ENCODE data around the gene MYMX.

MYMX gene

DNA sequence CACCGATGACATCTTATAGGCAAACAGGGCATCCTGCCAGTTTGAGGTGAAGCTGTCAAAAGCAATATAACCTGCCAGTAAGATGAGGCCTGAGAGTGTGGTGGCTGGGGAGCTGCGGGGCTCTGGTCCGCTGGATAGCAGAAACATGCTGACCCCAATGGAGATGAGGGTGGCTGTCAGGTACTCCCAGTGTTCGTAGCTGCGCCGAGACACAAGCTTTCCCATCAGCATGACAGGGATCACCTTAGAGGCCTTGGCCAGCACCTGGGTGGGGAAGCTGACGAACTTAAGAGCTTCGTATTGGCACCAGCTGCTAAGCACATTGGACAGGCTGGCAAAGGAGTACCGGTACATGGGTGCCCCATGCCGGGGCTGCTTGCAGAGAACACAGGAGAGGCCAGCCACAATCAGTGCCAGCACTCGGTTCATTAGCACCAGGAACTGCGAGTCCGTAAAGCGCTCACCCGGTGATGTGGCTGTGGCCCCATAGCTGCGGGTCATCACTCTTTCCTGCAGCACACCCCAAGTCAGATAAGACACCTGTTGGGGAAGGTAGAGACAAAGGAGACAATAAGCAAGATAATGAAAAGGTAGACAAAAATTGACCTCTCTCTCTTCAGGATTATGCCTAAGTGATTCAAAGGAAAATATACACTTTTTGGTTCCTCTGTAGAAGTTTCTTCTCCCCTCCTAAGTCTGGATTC is 38.5 kb downstream of the MYMX start:
- no peak for FAIRE-seq

DNA sequence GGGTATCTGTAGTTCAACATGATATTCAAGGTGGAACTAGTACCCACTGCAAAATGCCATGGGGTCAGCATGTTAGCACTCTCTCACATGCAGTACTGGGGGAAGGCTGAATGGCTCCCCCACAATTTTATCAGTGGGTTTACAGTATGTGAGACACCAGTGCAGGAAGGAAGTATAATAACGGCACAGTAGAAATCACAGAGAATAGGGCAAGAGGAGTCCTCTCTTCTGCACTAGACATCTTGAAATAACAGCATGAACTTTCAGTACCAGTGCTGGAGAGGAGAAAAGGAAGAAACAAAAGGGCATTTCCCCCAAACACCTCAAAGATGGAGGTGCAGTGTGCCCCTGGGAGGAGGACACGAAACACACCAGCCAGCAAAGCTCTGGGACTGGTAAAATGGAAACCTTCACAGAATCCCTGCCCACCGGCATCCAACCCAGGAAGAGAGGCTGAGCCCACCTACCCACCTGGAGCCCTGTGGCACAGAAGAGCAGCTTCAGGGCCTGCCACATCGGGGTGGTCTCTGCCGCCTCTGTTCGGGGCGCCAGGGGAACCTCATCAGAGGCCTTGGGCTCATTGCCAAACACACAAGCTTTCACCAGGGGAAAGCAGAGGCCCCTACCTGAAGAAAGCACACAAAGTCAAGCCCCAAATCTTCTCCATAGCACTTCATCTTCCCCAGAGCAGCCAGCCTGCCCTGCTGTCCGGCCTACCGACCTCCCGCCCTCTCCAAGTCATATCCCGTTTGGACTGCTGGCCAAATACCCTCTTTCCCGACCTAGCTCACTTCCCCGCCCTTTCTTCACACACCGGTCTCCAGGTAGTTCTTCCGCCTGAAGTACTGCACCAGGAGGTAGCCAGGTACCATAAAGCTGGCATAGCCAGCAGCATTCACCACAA is 39.4 kb downstream of the MYMX start:
- TF ChIP-seq, protein P1, sequence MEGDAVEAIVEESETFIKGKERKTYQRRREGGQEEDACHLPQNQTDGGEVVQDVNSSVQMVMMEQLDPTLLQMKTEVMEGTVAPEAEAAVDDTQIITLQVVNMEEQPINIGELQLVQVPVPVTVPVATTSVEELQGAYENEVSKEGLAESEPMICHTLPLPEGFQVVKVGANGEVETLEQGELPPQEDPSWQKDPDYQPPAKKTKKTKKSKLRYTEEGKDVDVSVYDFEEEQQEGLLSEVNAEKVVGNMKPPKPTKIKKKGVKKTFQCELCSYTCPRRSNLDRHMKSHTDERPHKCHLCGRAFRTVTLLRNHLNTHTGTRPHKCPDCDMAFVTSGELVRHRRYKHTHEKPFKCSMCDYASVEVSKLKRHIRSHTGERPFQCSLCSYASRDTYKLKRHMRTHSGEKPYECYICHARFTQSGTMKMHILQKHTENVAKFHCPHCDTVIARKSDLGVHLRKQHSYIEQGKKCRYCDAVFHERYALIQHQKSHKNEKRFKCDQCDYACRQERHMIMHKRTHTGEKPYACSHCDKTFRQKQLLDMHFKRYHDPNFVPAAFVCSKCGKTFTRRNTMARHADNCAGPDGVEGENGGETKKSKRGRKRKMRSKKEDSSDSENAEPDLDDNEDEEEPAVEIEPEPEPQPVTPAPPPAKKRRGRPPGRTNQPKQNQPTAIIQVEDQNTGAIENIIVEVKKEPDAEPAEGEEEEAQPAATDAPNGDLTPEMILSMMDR (IDR thresholded peaks at IDR 0.05; ENCODE audit: insufficient read depth, missing control alignments): no peak
- FAIRE-seq (no peak), DNase-seq (ENCODE audit: insufficient read length, low spot score) (no peak)

More for the DNA sequence above, 38.5 kb downstream of the MYMX start:
- no peak for DNase-seq (ENCODE audit: insufficient read length, low spot score)
- TF ChIP-seq, protein P1 (IDR thresholded peaks at IDR 0.05; ENCODE audit: insufficient read depth, missing control alignments): no peak

DNA sequence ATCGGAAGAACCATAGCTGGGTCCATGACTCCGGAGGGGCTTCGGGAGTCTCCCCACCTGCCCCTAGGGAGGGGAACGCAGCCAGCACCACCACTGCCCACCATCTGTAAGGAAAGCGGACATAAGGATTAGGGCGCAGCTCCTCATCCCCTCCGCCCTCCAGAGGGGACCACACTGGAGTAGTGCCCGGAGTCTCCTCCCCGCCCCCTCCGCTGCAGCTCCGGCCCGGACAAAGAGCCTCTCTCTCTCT is 40.0 kb downstream of the MYMX start:
- DNase-seq (ENCODE audit: insufficient read length, low spot score) (no peak), FAIRE-seq (no peak)
- TF ChIP-seq, protein P1 (IDR thresholded peaks at IDR 0.05; ENCODE audit: insufficient read depth, missing control alignments): no peak

DNA sequence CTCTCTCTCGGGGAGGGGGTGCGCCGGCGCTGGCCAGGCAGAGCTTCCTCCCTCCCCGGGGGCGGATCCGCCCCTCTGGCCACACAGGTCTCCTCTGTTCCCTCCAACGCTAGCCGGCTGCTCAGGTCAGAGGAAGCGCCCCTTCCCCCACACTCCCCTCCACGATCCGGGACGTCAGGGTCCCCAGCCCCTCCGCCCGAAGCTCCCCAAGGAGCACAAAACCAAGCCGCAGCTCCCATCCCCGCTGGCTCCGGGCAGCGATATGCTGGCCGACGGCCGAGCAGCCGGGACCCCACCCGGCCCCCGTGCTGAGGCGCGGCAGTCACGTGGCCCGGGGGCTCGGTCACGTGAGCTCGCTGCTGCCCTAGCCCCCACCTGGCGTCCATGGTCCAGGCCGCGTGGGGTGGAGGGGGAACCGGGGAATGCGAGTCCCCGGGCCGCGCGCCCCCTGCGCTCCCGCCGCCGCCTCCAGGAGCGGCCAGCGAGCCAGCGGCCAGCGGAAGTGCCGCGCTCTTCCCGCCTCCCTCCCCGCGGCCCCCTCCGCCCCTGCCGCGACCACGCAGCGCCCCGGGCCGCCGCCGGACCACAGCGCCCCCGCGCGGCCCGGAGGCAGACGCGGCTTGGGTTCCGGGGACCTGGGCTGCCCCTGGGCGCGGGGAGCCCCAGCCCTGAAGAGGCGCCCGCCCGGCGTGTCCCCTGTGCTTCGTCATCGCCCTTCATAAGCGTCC is 40.5 kb downstream of the MYMX start, which contains the start of gene SLC35B2:
Gene SLC35B2 (minus strand): TSS at position 504 of the 728 bp plus-strand sequence. CDS start 118 bp downstream, at position 386.
- DNase-seq (ENCODE audit: insufficient read length, low spot score) (peak; percentile 88), FAIRE-seq (no peak)
- TF ChIP-seq, protein P1 (IDR thresholded peaks at IDR 0.05; ENCODE audit: insufficient read depth, missing control alignments): peak; percentile 63

DNA sequence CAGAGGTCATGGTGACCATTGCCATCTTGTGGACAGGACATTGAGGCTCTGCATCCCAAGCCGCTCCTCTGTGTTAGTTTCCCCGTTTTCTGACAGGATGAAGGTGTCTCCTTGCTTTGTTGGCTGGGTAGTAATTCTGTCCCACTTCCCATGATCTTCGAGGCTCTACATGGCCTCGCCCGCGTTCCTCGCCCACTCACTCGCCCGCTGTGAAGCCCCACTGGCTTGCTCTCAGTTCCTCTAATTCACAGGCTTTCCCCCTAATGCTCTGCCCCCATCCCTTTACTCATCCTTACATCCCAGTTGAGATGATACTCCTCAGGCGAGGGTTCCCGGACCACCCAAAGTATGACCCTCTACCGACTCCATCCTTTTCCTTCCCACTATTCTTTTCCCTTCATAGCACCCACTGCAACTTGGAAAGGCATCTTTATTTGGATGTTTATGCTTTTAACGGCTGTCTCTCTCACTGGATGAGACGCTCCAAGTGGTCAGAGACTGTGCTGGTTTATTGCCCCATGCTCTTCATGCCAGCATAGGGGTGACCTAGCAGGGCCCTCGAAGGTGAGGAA is 41.1 kb downstream of the MYMX start:
- FAIRE-seq (no peak), DNase-seq (ENCODE audit: insufficient read length, low spot score) (no peak)
- TF ChIP-seq, protein P1 (IDR thresholded peaks at IDR 0.05; ENCODE audit: insufficient read depth, missing control alignments): no peak

DNA sequence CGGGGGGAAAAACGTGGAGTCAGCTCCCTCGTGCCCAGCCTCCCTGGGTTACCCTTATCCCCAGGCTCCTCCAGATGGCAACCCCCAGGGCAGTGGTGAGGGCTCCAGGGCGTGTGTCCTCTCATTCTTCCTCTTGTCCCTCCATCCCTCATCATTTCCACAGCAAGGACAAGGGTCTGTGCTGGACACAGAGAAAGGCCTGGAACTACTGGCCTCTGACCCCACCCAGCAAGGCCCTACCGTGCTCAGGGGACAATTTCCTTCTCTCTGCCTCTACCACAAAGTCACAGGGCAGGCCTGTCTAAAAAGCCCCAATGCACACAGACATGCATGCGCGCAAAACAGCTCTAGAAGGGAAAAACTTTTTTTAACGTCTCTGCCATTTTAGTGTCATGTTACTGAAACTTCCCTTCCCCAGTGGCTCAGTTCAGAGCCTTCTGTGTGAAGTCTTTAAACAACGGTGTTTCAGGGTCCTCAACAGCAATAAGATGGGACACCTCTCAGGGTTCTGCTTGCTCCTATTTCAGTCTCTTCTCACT is 41.7 kb downstream of the MYMX start:
- DNase-seq (ENCODE audit: insufficient read length, low spot score) (no peak), FAIRE-seq (no peak)
- TF ChIP-seq, protein P1 (IDR thresholded peaks at IDR 0.05; ENCODE audit: insufficient read depth, missing control alignments): no peak

All from D721Med (cell line).